LoVo (cell line): ENCODE measurements around the gene ZCWPW2.

ENCODE experiments used
- DNase-seq: peaks from one replicate; pipeline ENCODE4 v3.0.0-alpha.2; 2016; ENCODE audit warnings: low spot score

ZCWPW2 gene

DNA sequence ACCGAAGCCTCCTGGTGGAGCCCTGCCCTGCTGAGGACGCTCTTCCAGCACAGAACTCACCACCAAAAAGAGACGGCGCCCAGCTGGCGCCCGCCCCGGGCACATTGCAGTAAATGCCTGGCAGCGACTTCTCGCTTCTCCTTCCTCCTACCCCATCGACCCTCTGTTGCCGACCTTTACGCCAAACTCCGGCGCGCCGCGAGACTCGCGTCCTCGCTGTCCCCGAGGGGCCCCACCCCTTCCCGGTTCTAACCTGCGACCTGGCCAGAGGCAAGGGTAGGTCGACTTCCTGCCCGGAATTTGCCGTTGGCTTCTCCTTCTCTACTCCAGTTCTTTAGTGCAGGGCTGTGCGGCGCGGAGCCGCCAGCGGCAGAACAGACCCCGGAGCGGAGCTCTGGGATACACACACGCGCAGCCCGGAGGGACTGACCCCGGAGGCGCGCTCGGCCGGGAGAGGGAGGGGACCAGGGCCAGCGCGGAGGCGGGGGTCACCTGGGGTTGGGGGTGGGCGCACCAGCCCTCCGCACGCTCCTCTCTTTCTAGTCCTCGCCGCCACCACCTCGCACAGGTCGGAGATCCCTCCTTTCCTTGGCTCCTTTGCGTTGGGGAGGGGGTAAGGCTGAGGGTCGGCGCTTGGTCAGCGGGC, 226.7 kb downstream of the ZCWPW2 start:
- no peak for DNase-seq
